IMR-90 (cell line): ENCODE results near the gene GPR21. TPM values are rescaled to one million over a fixed set of nuclear protein-coding genes. Genes with fewer than 3 reads are reported as not detected.

Experiments used
- ATAC-seq: fragments of 200-7000 bp; cut with Tn5 transposase; 2 replicates; pipeline ENCODE4 v1.9.1; 2020; ENCODE audit warnings: low read depth, mild to moderate bottlenecking, moderate library complexity
- BruUV-seq: library from RNA; stranded (reverse); fragments of 400-500 nt; replicated peaks from 2 replicates; lab custom pipeline; 2021; lab: Mats Ljungman, UMichigan
- CTCF ChIA-PET: fragments of 300-600 bp; formaldehyde crosslinking; extraction: SDS; loops from one replicate; lab custom pipeline; 2021; ENCODE audit warnings: antibody characterized with exemption; lab: Yijun Ruan, JAX
- POLR2A ChIA-PET: fragments of 300-600 bp; sonication (Branson Sonifier 250); formaldehyde crosslinking; loops from one replicate; lab custom pipeline; 2022; ENCODE audit warnings: antibody characterized with exemption; ENCODE audit not compliant: unreplicated experiment; lab: Charles Lee
- DNase-seq: peaks from one replicate; pipeline ENCODE4 v3.0.0; 2013
- H2AFZ ChIP-seq: replicated peaks from 2 replicates; pipeline ENCODE3; 2013; ENCODE audit warnings: low read length, mild to moderate bottlenecking; ENCODE audit not compliant: poor library complexity
- H2AK5ac ChIP-seq: 2 replicates; pipeline ENCODE4 v1.6.1; 2013; ENCODE audit warnings: low read depth, low read length, inconsistent platforms
- H2AK9ac ChIP-seq: replicated peaks from 2 replicates; pipeline ENCODE3; 2013; ENCODE audit warnings: mild to moderate bottlenecking, low read depth, low read length, moderate library complexity; ENCODE audit not compliant: poor library complexity
- H2BK120ac ChIP-seq: 2 replicates; pipeline ENCODE4 v1.6.1; 2013; ENCODE audit warnings: low read depth, low read length, inconsistent platforms
- H2BK15ac ChIP-seq: 3 replicates; pipeline ENCODE4 v1.6.1; 2013; ENCODE audit warnings: low read depth, low read length, inconsistent platforms
- H2BK20ac ChIP-seq: 2 replicates; pipeline ENCODE4 v1.6.1; 2013; ENCODE audit warnings: low read depth, mild to moderate bottlenecking, inconsistent platforms, low read length, moderate library complexity
- H2BK5ac ChIP-seq: 2 replicates; pipeline ENCODE4 v1.6.1; 2013; ENCODE audit warnings: mild to moderate bottlenecking, low read depth, low read length, inconsistent platforms; ENCODE audit not compliant: poor library complexity, severe bottlenecking
- H3K14ac ChIP-seq: replicated peaks from 2 replicates; pipeline ENCODE4 v1.6.1; 2013; ENCODE audit warnings: low read depth, low read length, inconsistent platforms
- H3K18ac ChIP-seq: 2 replicates; pipeline ENCODE4 v1.6.1; 2013; ENCODE audit warnings: low read depth, low read length, control low read depth
- H3K23ac ChIP-seq: 2 replicates; pipeline ENCODE4 v1.6.1; 2013; ENCODE audit warnings: low read depth, low read length, inconsistent platforms
- H3K27ac ChIP-seq: 2 replicates; pipeline ENCODE4 v1.5.1; 2013; ENCODE audit warnings: mild to moderate bottlenecking, control low read depth, low read length; ENCODE audit not compliant: insufficient read depth
- H3K27me3 ChIP-seq: 2 replicates; pipeline ENCODE4 v1.6.1; 2013; ENCODE audit warnings: low read length; ENCODE audit not compliant: control insufficient read depth, insufficient read depth
- H3K36me3 ChIP-seq: 2 replicates; pipeline ENCODE4 v1.6.1; 2013; ENCODE audit warnings: low read length, mixed read lengths; ENCODE audit not compliant: control insufficient read depth, insufficient read depth
- H3K4ac ChIP-seq: 2 replicates; pipeline ENCODE4 v1.6.1; 2013; ENCODE audit warnings: low read depth, low read length, inconsistent platforms
- H3K4me1 ChIP-seq: 2 replicates; pipeline ENCODE4 v1.6.1; 2013; ENCODE audit warnings: low read length, mixed read lengths; ENCODE audit not compliant: control insufficient read depth, insufficient read depth
- H3K4me2 ChIP-seq: 2 replicates; pipeline ENCODE4 v1.6.1; 2013; ENCODE audit warnings: low read depth, mild to moderate bottlenecking, control low read depth, low read length, moderate library complexity
- H3K4me3 ChIP-seq: 2 replicates; pipeline ENCODE4 v1.5.1; 2013; ENCODE audit warnings: low read depth, mild to moderate bottlenecking, control low read depth, low read length, moderate library complexity; ENCODE audit not compliant: insufficient read depth
- H3K56ac ChIP-seq: 2 replicates; pipeline ENCODE4 v1.6.1; 2013; ENCODE audit warnings: low read length, inconsistent platforms; ENCODE audit not compliant: insufficient read depth; ENCODE audit errors: extremely low read depth
- H3K79me1 ChIP-seq, 2 experiments: 2 replicates each; pipeline ENCODE4 v1.6.1; 2013; ENCODE audit warnings: low read length in 2 of 2, inconsistent platforms in 1 of 2, low read depth in 1 of 2
- H3K9ac ChIP-seq: 2 replicates; pipeline ENCODE4 v1.6.1; 2013; ENCODE audit warnings: low read depth, low read length, control low read depth
- H3K9me1 ChIP-seq: 2 replicates; pipeline ENCODE4 v1.6.1; 2013; ENCODE audit warnings: low read length, inconsistent platforms; ENCODE audit not compliant: insufficient read depth
- H3K9me3 ChIP-seq: 2 replicates; pipeline ENCODE4 v1.6.1; 2013; ENCODE audit warnings: low read length; ENCODE audit not compliant: control insufficient read depth, insufficient read depth
- H4K20me1 ChIP-seq: 2 replicates; pipeline ENCODE4 v1.6.1; 2013; ENCODE audit warnings: low read length, inconsistent platforms; ENCODE audit not compliant: insufficient read depth
- H4K5ac ChIP-seq: 2 replicates; pipeline ENCODE4 v1.6.1; 2013; ENCODE audit warnings: mild to moderate bottlenecking, low read depth, low read length, control low read depth
- H4K8ac ChIP-seq, 2 experiments: 2 replicates each; pipeline ENCODE4 v1.6.1; 2013; ENCODE audit warnings: low read depth in 2 of 2, low read length in 2 of 2, control low read depth in 1 of 2, inconsistent platforms in 1 of 2
- H4K91ac ChIP-seq: 2 replicates; pipeline ENCODE4 v1.6.1; 2013; ENCODE audit warnings: low read depth, low read length, inconsistent platforms; ENCODE audit not compliant: insufficient read depth
- BHLHE40 ChIP-seq: fragments of 150-350 bp; IDR thresholded peaks from 2 replicates; pipeline ENCODE4 v1.6.1; 2016; ENCODE audit warnings: mild to moderate bottlenecking, low read depth, low read length
- CEBPB ChIP-seq: IDR thresholded peaks from 2 replicates; pipeline ENCODE4 v1.6.1; 2012; ENCODE audit warnings: low read depth, low read length, improper control_type of control experiment
- CHD1 ChIP-seq: IDR thresholded peaks from 2 replicates; pipeline ENCODE4 v1.6.1; 2012; ENCODE audit warnings: low read depth, low read length, improper control_type of control experiment
- FOS ChIP-seq: fragments of 150-350 bp; IDR thresholded peaks from 2 replicates; pipeline ENCODE4 v1.6.1; 2016; ENCODE audit warnings: low read depth, low read length
- MAFK ChIP-seq: IDR thresholded peaks from 2 replicates; pipeline ENCODE4 v1.6.1; 2012; ENCODE audit warnings: low read depth, low read length, improper control_type of control experiment
- MAZ ChIP-seq: IDR thresholded peaks from 2 replicates; pipeline ENCODE4 v1.6.1; 2012; ENCODE audit warnings: low read depth, mild to moderate bottlenecking, low read length, improper control_type of control experiment, moderate library complexity, borderline replicate concordance
- MXI1 ChIP-seq: IDR thresholded peaks from 2 replicates; pipeline ENCODE4 v1.6.1; 2012; ENCODE audit warnings: low read depth, mild to moderate bottlenecking, low read length, moderate library complexity, borderline replicate concordance
- NFE2L2 ChIP-seq: fragments of 150-350 bp; IDR thresholded peaks from 2 replicates; pipeline ENCODE4 v1.6.1; 2016; ENCODE audit warnings: low read depth, mild to moderate bottlenecking, low read length
- POLR2A ChIP-seq: IDR thresholded peaks from 2 replicates; pipeline ENCODE4 v1.6.1; 2012; ENCODE audit warnings: mild to moderate bottlenecking, low read depth, low read length
- RAD21 ChIP-seq: IDR thresholded peaks from 2 replicates; pipeline ENCODE4 v1.6.1; 2012; ENCODE audit warnings: low read length, improper control_type of control experiment
- RCOR1 ChIP-seq: IDR thresholded peaks from 2 replicates; pipeline ENCODE4 v1.6.1; 2012; ENCODE audit warnings: mild to moderate bottlenecking, low read length, improper control_type of control experiment; ENCODE audit not compliant: insufficient replicate concordance
- RFX5 ChIP-seq: IDR thresholded peaks from 2 replicates; pipeline ENCODE4 v1.8.0; 2012; ENCODE audit warnings: low read depth, mild to moderate bottlenecking, low read length, moderate library complexity
- SMC3 ChIP-seq: fragments of 150-350 bp; IDR thresholded peaks from 2 replicates; pipeline ENCODE4 v1.6.1; 2016; ENCODE audit warnings: low read depth, mild to moderate bottlenecking, antibody characterized with exemption, low read length, moderate library complexity
- WGBS, 2 experiments: methylation state at CpG; one replicate each; pipeline versions ENCODE4 v1.1.5 to v1.1.7; 2013; ENCODE audit warnings: missing lambda C conversion rate in 2 of 2; ENCODE audit not compliant: insufficient read length in 1 of 2; ENCODE audit errors: extremely low coverage in 2 of 2; 5-methylcytosine and 5-hydroxymethylcytosine counted together
- dilution Hi-C: fragments of 300-500 bp; cut with HindIII; formaldehyde crosslinking; loops from one replicate; pipeline ENCODE4 v1.14.3; 2018; ENCODE audit warnings: low sequenced_read_pairs; ENCODE audit not compliant: unreplicated experiment
- in situ Hi-C: fragments of 300-500 bp; cut with MboI; formaldehyde crosslinking; loops from 3 replicates; pipeline ENCODE4 v1.14.3; 2019; ENCODE audit warnings: low sequenced_read_pairs, inconsistent platforms, mixed read lengths
- intact Hi-C: fragments of 100-400 bp; cut with micrococcal nuclease; formaldehyde crosslinking; loops from 2 replicates; pipeline ENCODE4 v1.10.0; 2022
- polyA plus RNA-seq, 3 experiments: library from polyadenylated mRNA; depleted of rRNA; stranded (reverse); fragments of >200 nt; gene quantifications; 2 replicates each; pipeline ENCODE4 v1.2.3, GENCODE V29; 2012; ENCODE audit warnings: low replicate concordance in 1 of 3
- total RNA-seq: library from RNA; depleted of rRNA; stranded (reverse); fragments of >200 nt; gene quantifications from 2 replicates; pipeline ENCODE4 v1.2.3, GENCODE V29; 2012
- TF ChIP-seq, protein P1 (sequence below): fragments of 150-350 bp; IDR thresholded peaks from 2 replicates; pipeline ENCODE4 v1.6.1; 2017; ENCODE audit warnings: mild to moderate bottlenecking, antibody characterized with exemption, low read length, low read depth
- TF ChIP-seq, protein P2 (sequence below): fragments of 150-350 bp; IDR thresholded peaks from 2 replicates; pipeline ENCODE4 v1.6.1; 2016; ENCODE audit warnings: low read depth, mild to moderate bottlenecking, low read length, moderate library complexity, borderline replicate concordance

The GPR21 gene
- total and polyA plus RNA-seq, 2 of the 4 experiments (the other 2 are of a cell fraction): 0.90 TPM; not detected in 1

DNA sequence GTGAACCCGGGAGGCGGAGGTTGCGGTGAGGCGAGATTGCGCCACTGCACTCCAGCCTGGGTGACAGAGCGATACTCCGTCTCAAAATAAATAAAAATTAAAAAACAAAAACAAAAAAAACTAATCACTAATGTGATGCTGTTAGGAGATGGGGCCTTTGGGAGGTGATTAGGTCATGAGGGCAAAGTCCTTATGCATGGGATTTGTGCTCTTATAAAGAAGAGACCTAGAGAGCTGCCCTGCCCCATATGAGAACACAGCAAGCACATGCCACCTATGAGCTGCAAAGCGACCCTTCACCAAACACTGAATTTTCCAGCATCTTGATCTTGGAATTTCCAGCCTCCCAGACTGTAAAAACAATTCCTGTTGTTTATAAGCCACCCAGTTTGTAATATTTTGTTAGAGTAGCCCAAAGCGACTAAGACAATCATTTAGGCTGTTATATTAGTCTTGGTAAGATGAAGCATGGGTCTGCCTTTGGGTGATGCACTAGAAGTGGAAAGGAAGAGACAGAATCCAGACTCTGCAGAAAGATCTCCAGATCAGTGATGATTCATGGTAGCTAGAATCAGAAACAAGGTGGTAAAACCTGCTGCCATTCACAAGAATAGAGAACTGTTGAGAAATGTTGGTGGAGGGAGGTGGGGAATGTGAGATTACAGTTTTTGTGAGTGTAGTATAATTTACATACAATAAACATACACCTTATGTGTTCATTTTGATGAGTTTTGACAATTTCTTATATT, 26.2 kb downstream of the GPR21 start:
- peaks cover 13% of the 10 kb centered on the region for H3K4me1 ChIP-seq
- peaks cover 3% of the 10 kb centered on the region; the same call in 1 of the 2 replicates for H4K20me1 ChIP-seq
- H3K27ac ChIP-seq: no peak overlapping the region
- no peak overlapping the region for H2BK5ac ChIP-seq
- dilution Hi-C loops (no loop called here), in situ Hi-C loops (no loop called here), intact Hi-C loops (no loop called here)
- H2AK9ac ChIP-seq: no peak overlapping the region
- no peak overlapping the region; the same call in 1 of the 2 replicates for H4K91ac ChIP-seq
- H3K14ac ChIP-seq: no peak overlapping the region
- H2AK5ac ChIP-seq: no peak overlapping the region
- no peak overlapping the region for H3K4me2 ChIP-seq
- H3K9me3 ChIP-seq: no peaks in the 10 kb centered on the region
- H3K27me3 ChIP-seq: no peaks in the 10 kb centered on the region
- 0 out of 2 replicates have a peak overlapping the region, but pooled peaks have one; percentile 27 for H3K23ac ChIP-seq
- ATAC-seq (no peak), DNase-seq (no peak)
- no peak overlapping the region for H3K56ac ChIP-seq
- no peak overlapping the region; the same call in 1 of the 2 replicates for H3K18ac ChIP-seq
- no peak overlapping the region for H4K8ac ChIP-seq
- no peak overlapping the region for H3K4me3 ChIP-seq
- CTCF ChIA-PET: no interaction called here
- no peak overlapping the region for H3K4ac ChIP-seq
- no peak overlapping the region for H3K9ac ChIP-seq
- no CpG with 5 or more reads among the region's 9 CpGs for WGBS, 2 experiments
- no TSS peak for BruUV-seq
- H2AFZ ChIP-seq: no peak overlapping the region
- peak overlapping the region; percentile 26; the same call in 1 of the 2 replicates for H2BK20ac ChIP-seq
- TF ChIP-seq, protein P1, sequence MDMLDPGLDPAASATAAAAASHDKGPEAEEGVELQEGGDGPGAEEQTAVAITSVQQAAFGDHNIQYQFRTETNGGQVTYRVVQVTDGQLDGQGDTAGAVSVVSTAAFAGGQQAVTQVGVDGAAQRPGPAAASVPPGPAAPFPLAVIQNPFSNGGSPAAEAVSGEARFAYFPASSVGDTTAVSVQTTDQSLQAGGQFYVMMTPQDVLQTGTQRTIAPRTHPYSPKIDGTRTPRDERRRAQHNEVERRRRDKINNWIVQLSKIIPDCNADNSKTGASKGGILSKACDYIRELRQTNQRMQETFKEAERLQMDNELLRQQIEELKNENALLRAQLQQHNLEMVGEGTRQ: no peak
- TF ChIP-seq BHLHE40 (no peak), MAZ (no peak), SMC3 (no peak), RCOR1 (no peak), NFE2L2 (no peak), MAFK (no peak), RFX5 (no peak), POLR2A (no peak), CHD1 (no peak), CEBPB (no peak), RAD21 (no peak), MXI1 (no peak), FOS (no peak)
- TF ChIP-seq, protein P2, sequence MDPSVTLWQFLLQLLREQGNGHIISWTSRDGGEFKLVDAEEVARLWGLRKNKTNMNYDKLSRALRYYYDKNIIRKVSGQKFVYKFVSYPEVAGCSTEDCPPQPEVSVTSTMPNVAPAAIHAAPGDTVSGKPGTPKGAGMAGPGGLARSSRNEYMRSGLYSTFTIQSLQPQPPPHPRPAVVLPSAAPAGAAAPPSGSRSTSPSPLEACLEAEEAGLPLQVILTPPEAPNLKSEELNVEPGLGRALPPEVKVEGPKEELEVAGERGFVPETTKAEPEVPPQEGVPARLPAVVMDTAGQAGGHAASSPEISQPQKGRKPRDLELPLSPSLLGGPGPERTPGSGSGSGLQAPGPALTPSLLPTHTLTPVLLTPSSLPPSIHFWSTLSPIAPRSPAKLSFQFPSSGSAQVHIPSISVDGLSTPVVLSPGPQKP: no peak
- H2BK15ac ChIP-seq: no peak overlapping the region
- H2BK120ac ChIP-seq: peak overlapping the region; percentile 4; the same call in 1 of the 2 replicates
- POLR2A ChIA-PET: no interaction called here
- H3K9me1 ChIP-seq: peaks cover 7% of the 10 kb centered on the region
- no peak overlapping the region for H4K5ac ChIP-seq
- H3K79me1 ChIP-seq: peaks cover 2 to 19% of the 10 kb centered on the region in 2 experiments; a peak in 2 of 4 replicates
- peaks cover 7% of the 10 kb centered on the region for H3K36me3 ChIP-seq
